MM.1S (cell line): ENCODE measurements around the gene SRSF11.
A peak's percentile ranks its signal among the peaks of the same experiment; 100 is the strongest.

Experiments
- DNase-seq: peaks from one replicate; pipeline ENCODE4 v3.0.0-alpha.2; 2015
- H2AFZ ChIP-seq: fragments of 300-600 bp; sonication (generic); 2 replicates; pipeline ENCODE4 v1.6.0; 2016; ENCODE audit warnings: antibody characterized with exemption, low read length
- H3F3A ChIP-seq: fragments of 300-600 bp; sonication (generic); 2 replicates; pipeline ENCODE4 v1.6.1; 2016; ENCODE audit warnings: mild to moderate bottlenecking, antibody characterized with exemption, low read length, moderate library complexity, mixed read lengths; ENCODE audit not compliant: insufficient read depth
- H3K27ac ChIP-seq: fragments of 300-600 bp; sonication (generic); 2 replicates; pipeline ENCODE4 v1.5.1; 2016; ENCODE audit warnings: mild to moderate bottlenecking, low read length
- H3K27me3 ChIP-seq: fragments of 300-600 bp; sonication (generic); replicated peaks from 2 replicates; pipeline ENCODE4 v1.6.0; 2016; ENCODE audit warnings: low read length; ENCODE audit not compliant: insufficient read depth
- H3K36me3 ChIP-seq: fragments of 300-600 bp; sonication (generic); replicated peaks from 2 replicates; pipeline ENCODE4 v1.6.1; 2016; ENCODE audit warnings: mild to moderate bottlenecking, low read length, mixed read lengths; ENCODE audit not compliant: insufficient read depth
- H3K4me1 ChIP-seq: fragments of 300-600 bp; sonication (generic); 2 replicates; pipeline ENCODE4 v1.6.1; 2016; ENCODE audit warnings: low read length, mixed read lengths
- H3K4me2 ChIP-seq: fragments of 300-600 bp; sonication (generic); 2 replicates; pipeline ENCODE4 v1.6.0; 2016; ENCODE audit warnings: low read depth, low read length
- H3K4me3 ChIP-seq: fragments of 300-600 bp; sonication (generic); 2 replicates; pipeline ENCODE4 v1.5.1; 2016; ENCODE audit warnings: low read length, mixed read lengths
- H3K79me2 ChIP-seq: fragments of 300-600 bp; sonication (generic); 2 replicates; pipeline ENCODE4 v1.6.1; 2016; ENCODE audit warnings: mixed run types, low read length, mixed read lengths
- H3K9ac ChIP-seq: fragments of 300-600 bp; sonication (generic); 2 replicates; pipeline ENCODE4 v1.6.1; 2016; ENCODE audit warnings: low read length, mixed read lengths
- H3K9me2 ChIP-seq: fragments of 300-600 bp; sonication (generic); replicated peaks from 2 replicates; pipeline ENCODE4 v1.6.1; 2016; ENCODE audit warnings: mild to moderate bottlenecking, low read length, mixed read lengths; ENCODE audit not compliant: insufficient read depth
- H3K9me3 ChIP-seq: fragments of 300-600 bp; sonication (generic); replicated peaks from 2 replicates; pipeline ENCODE4 v1.6.1; 2016; ENCODE audit warnings: mild to moderate bottlenecking, low read length, mixed read lengths; ENCODE audit not compliant: insufficient read depth
- H4K20me1 ChIP-seq: fragments of 300-600 bp; sonication (generic); 2 replicates; pipeline ENCODE4 v1.6.1; 2016; ENCODE audit warnings: mild to moderate bottlenecking, low read length, moderate library complexity, mixed read lengths; ENCODE audit not compliant: insufficient read depth
- CTCF ChIP-seq: fragments of 300-600 bp; sonication (generic); IDR thresholded peaks from 2 replicates; pipeline ENCODE4 v1.5.1; 2016; ENCODE audit warnings: antibody characterized with exemption, low read length, mixed read lengths
- EZH2 ChIP-seq: fragments of 300-600 bp; sonication (generic); optimal IDR thresholded peaks from 2 replicates; pipeline ENCODE3; 2017; ENCODE audit warnings: low read depth, mild to moderate bottlenecking, antibody characterized with exemption, low read length, mixed read lengths
- EZH2phosphoT487 ChIP-seq: fragments of 300-600 bp; sonication (generic); IDR thresholded peaks from 2 replicates; pipeline ENCODE4 v1.6.1; 2018; ENCODE audit warnings: antibody characterized with exemption, low read length

SRSF11 gene

GRCh38 chr1:70211541-70211940 lies 9.6 kb upstream of the SRSF11 start:
- no peaks in the 10 kb centered on the region for H3K27me3 ChIP-seq
- no peak for DNase-seq
- TF ChIP-seq EZH2, result no peak
- TF ChIP-seq CTCF, result no peak
- TF ChIP-seq EZH2phosphoT487, result no peak
- H3K79me2 ChIP-seq, result peaks cover 97% of the 10 kb centered on the region
- H3F3A ChIP-seq, result no peaks in the 10 kb centered on the region
- H3K9me3 ChIP-seq, result no peaks in the 10 kb centered on the region
- no peak overlapping the region for H2AFZ ChIP-seq
- no peaks in the 10 kb centered on the region for H3K9me2 ChIP-seq
- no peaks in the 10 kb centered on the region; the same call in 1 of the 2 replicates for H3K36me3 ChIP-seq
- H4K20me1 ChIP-seq, result peaks cover 2% of the 10 kb centered on the region; the same call in 1 of the 2 replicates
- H3K4me2 ChIP-seq, result peak overlapping the region; percentile 44; the same call in 1 of the 2 replicates
- no peak overlapping the region for H3K27ac ChIP-seq
- no peak overlapping the region for H3K4me3 ChIP-seq
- H3K4me1 ChIP-seq, result peaks cover 17% of the 10 kb centered on the region; the same call in 1 of the 2 replicates
- H3K9ac ChIP-seq, result no peak overlapping the region

- DNase-seq, result no peak
- Histone ChIP-seq H3K79me2 (peaks cover 91% of the 10 kb centered on the region), H3K36me3 (no peaks in the 10 kb centered on the region; the same call in none of the 2 replicates), H3K4me2 (no peak overlapping the region), H4K20me1 (no peaks in the 10 kb centered on the region; the same call in 1 of the 2 replicates), H3K9ac (no peak overlapping the region), H3F3A (peaks cover 26% of the 10 kb centered on the region), H3K4me3 (no peak overlapping the region), H2AFZ (no peak overlapping the region), H3K4me1 (peaks cover 17% of the 10 kb centered on the region), H3K27me3 (no peaks in the 10 kb centered on the region), H3K9me3 (no peaks in the 10 kb centered on the region), H3K27ac (no peak overlapping the region), H3K9me2 (no peaks in the 10 kb centered on the region)
- TF ChIP-seq EZH2phosphoT487, result no peak
- no peak for TF ChIP-seq EZH2
- TF ChIP-seq CTCF, result no peak
These were observed 1.2 kb upstream of the SRSF11 start for GRCh38 chr1:70220015-70220414.

- no peaks in the 10 kb centered on the region for H3K9me2 ChIP-seq
- no peaks in the 10 kb centered on the region for H3K27me3 ChIP-seq
- peak overlapping the region; percentile 80; the same call in 1 of the 2 replicates for H3K9ac ChIP-seq
- no peaks in the 10 kb centered on the region; the same call in none of the 2 replicates for H3K36me3 ChIP-seq
- peaks cover 91% of the 10 kb centered on the region for H3K79me2 ChIP-seq
- H3K4me3 ChIP-seq, result peak overlapping the region; percentile 70
- H3K4me2 ChIP-seq, result peak overlapping the region; percentile 82
- H3K9me3 ChIP-seq, result no peaks in the 10 kb centered on the region
- TF ChIP-seq EZH2 (no peak), EZH2phosphoT487 (no peak), CTCF (no peak)
- DNase-seq, result no peak
- H3K4me1 ChIP-seq, result peaks cover 20% of the 10 kb centered on the region
- peaks cover 26% of the 10 kb centered on the region for H3F3A ChIP-seq
- H2AFZ ChIP-seq, result peak overlapping the region; percentile 83
- H4K20me1 ChIP-seq, result no peaks in the 10 kb centered on the region; the same call in 1 of the 2 replicates
- peak overlapping the region; percentile 88; the same call in 1 of the 2 replicates for H3K27ac ChIP-seq
These were observed 503 bp upstream of the SRSF11 start for GRCh38 chr1:70220517-70221237.
